GM20000 (cell line): Measurements from ENCODE around the gene SOD2.

Experiments
- DNase-seq: peaks from one replicate; pipeline ENCODE4 v3.0.0; 2012; ENCODE audit warnings: low spot score
- TF ChIP-seq, protein P1 (sequence below): IDR thresholded peaks from 2 replicates; pipeline ENCODE4 v1.5.1; 2012; ENCODE audit warnings: mild to moderate bottlenecking, control low read depth; ENCODE audit errors: extremely low read depth, missing control alignments

Gene SOD2

DNA sequence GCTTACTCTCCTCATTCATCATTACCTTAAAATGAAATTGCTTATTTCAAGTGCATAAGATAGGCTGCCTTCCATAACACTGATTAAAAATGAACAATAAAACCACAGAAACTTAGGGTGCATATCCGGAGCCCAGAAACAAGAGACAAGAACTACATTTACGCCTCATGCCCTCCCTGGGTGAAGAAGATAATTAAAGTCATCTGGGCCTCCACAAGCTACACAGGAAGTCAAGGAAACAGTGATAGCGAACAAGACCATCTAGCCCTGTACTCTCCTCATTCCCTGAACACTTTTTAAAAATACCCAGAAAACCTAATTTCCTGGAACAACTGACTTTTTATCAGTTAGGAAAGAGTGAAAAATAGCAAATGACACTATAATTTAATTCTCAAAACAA is 6.3 kb downstream of the SOD2 start:
- no peak for DNase-seq
- TF ChIP-seq, protein P1, sequence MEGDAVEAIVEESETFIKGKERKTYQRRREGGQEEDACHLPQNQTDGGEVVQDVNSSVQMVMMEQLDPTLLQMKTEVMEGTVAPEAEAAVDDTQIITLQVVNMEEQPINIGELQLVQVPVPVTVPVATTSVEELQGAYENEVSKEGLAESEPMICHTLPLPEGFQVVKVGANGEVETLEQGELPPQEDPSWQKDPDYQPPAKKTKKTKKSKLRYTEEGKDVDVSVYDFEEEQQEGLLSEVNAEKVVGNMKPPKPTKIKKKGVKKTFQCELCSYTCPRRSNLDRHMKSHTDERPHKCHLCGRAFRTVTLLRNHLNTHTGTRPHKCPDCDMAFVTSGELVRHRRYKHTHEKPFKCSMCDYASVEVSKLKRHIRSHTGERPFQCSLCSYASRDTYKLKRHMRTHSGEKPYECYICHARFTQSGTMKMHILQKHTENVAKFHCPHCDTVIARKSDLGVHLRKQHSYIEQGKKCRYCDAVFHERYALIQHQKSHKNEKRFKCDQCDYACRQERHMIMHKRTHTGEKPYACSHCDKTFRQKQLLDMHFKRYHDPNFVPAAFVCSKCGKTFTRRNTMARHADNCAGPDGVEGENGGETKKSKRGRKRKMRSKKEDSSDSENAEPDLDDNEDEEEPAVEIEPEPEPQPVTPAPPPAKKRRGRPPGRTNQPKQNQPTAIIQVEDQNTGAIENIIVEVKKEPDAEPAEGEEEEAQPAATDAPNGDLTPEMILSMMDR, result no peak

DNA sequence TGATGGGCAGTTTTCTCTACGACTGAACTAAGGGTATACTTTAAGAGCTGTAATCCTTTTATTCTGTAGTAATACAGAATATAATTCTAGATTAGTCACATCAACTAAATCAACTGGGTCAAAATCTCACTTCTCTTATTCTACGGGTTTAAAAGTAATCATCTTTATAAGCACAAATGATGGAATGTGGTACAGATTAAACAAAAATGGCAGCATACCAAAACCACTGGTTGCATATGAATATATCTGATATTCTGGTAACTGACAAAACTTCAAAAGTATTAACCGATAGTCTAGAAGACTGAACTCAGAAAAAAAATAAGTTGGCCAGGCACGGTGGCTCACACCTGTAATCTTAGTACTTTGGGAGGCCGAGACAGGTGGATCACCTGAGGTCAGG is 7.0 kb downstream of the SOD2 start:
- TF ChIP-seq, protein P1, result no peak
- DNase-seq, result no peak

DNA sequence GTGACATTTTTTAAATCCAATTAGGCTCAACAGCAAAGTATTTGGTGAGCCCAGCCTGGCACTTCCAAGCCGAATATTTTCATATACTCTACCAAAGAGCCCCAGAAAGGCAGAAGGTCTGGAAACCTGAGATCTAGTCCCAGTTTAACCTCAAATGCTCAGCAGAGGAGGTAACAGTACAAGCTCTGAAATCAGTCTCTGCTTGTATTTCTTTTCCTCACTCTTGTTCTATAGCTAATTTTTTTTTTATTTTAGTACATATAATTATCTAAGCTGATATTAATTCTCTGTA is 9.1 kb downstream of the SOD2 start:
- TF ChIP-seq, protein P1, result no peak
- no peak for DNase-seq

DNA sequence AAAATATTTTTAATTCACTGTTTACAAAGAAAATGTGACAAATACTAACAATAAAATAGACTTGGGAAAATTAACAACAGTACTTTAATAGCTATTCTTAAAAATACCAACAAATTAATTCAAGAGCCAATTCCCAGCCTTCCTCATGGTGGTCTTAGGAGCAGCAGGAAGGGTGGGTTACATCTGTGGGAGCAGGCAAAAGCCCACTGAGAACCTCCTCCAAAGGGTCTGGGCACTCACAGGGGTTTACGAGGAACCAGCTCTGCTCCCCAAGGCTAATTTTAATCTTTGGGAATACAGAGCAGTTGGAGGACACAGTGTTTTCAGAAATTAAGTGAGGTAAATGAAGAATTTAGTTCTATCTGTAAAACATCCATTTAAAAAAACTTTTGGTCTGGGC is 10.2 kb downstream of the SOD2 start:
- no peak for DNase-seq
- TF ChIP-seq, protein P1, result no peak

DNA sequence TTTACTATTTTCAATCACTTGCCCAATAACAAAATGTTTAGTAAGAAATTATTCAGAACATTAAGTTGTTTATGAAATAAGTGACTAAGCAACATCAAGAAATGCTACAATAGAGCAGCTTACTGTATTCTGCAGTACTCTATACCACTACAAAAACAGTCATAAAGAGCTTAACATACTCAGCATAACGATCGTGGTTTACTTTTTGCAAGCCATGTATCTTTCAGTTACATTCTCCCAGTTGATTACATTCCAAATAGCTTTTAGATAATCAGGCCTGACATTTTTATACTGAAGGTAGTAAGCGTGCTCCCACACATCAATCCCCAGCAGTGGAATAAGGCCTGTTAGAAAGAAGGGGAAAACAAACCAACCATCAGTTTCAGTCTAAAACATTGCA is 10.7 kb downstream of the SOD2 start:
- TF ChIP-seq, protein P1, result no peak
- no peak for DNase-seq

DNA sequence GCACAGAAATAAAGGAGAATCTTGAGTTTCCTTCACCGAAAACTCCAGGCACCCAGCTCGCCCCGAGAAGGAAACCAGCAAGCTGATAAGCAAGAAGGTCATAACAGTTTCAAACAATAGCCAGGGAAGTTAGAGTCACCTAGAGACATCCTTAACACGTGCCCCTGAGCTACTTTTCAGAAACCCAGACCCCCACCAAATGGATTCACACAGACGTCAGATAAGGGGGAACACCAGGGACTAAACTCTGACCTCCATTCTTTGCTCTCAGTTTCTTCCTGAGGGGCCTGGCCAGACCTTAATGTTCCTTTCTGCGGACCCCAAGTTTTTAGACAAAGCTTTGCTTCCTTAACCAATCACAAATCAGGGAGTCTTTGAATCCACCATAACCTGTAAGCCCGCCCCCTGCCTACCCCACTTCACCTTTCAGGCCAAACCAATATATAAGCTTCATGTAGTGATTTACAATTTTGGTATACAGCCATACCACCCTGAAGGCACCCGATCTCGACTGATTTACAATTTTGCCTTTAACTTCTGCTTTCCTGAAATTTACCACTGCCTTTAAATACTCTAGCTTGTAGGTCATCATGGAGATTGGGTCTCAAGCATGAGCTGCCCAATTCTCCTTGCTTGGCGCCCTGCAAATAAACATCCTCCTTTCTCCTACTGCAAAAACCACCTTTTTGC is 11.7 kb downstream of the SOD2 start:
- no peak for DNase-seq
- TF ChIP-seq, protein P1, result no peak

DNA sequence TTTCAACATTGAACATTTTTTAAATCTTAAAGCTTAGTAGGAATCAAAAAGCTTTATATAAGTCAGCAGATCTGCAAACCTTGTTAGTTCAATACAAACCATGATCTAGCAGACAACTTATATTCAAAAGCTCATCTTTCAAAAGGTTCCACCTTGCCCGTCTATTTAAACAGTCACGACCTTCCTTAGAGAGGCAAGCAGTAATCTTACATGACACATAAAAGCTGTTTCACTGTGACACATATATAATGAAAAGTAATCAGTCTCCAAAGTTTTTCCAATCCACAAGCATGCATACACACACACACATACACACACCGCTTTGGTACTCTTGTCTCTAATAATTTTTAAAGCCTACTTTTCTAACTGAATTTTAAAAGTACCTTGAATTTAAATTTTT is 12.9 kb downstream of the SOD2 start:
- TF ChIP-seq, protein P1, result no peak
- no peak for DNase-seq
